GM12891 (cell line): ENCODE measurements around the gene BCL2L12.
A peak's percentile ranks its signal among the peaks of the same experiment; 100 is the strongest.

ENCODE experiments used
- DNase-seq: peaks from one replicate; pipeline ENCODE4 v3.0.0; 2011; ENCODE audit warnings: low spot score; ENCODE audit not compliant: insufficient read length
- FAIRE-seq: peaks from 2 replicates; lab custom pipeline; 2011; peaks lifted over from hg19 to GRCh38; lab: Jason Lieb, UNC
- PAX5 ChIP-seq: IDR thresholded peaks from 2 replicates; pipeline ENCODE4 v1.6.1; 2011; ENCODE audit warnings: low read length, moderate library complexity, mild to moderate bottlenecking; ENCODE audit not compliant: insufficient read depth, severe bottlenecking
- POLR2A ChIP-seq: IDR thresholded peaks from 2 replicates; pipeline ENCODE4 v1.6.1; 2011; ENCODE audit warnings: low read depth, low read length, control low read depth
- POLR2AphosphoS5 ChIP-seq: IDR thresholded peaks from 2 replicates; pipeline ENCODE4 v1.6.1; 2011; ENCODE audit warnings: low read depth, low read length, control low read depth
- POU2F2 ChIP-seq: IDR thresholded peaks from 2 replicates; pipeline ENCODE4 v1.6.1; 2011; ENCODE audit warnings: low read depth, mild to moderate bottlenecking, control low read depth, low read length, moderate library complexity
- SPI1 ChIP-seq: IDR thresholded peaks from 2 replicates; pipeline ENCODE4 v1.6.1; 2011; ENCODE audit warnings: low read depth, low read length, control low read depth
- TAF1 ChIP-seq: IDR thresholded peaks from 2 replicates; pipeline ENCODE4 v1.6.1; 2011; ENCODE audit warnings: low read depth, low read length, control low read depth

BCL2L12 gene

GRCh38 chr19:49677901-49678674, 12.4 kb downstream of the BCL2L12 start:
- TF ChIP-seq POU2F2 (no peak), POLR2AphosphoS5 (no peak), SPI1 (no peak)
- FAIRE-seq (peak; percentile 64), DNase-seq (no peak)

GRCh38 chr19:49678985-49679770, 13.4 kb downstream of the BCL2L12 start:
- DNase-seq (no peak), FAIRE-seq (no peak)
- no peak for TF ChIP-seq SPI1
- no peak for TF ChIP-seq POLR2A
- TF ChIP-seq POLR2AphosphoS5: no peak
- TF ChIP-seq TAF1: no peak
- no peak for TF ChIP-seq PAX5
- TF ChIP-seq POU2F2: no peak

- TF ChIP-seq POLR2AphosphoS5 (no peak), SPI1 (no peak), POLR2A (no peak), POU2F2 (no peak), PAX5 (no peak), TAF1 (no peak)
- DNase-seq (no peak), FAIRE-seq (no peak)
Measured at GRCh38 chr19:49679771-49680413, 14.2 kb downstream of the BCL2L12 start.

GRCh38 chr19:49680421-49681351, 15.0 kb downstream of the BCL2L12 start:
- FAIRE-seq: peak; percentile 96
- peak; percentile 90 for DNase-seq
- TF ChIP-seq SPI1 (no peak), PAX5 (no peak), POLR2A (no peak), POLR2AphosphoS5 (no peak), TAF1 (no peak), POU2F2 (no peak)

- FAIRE-seq (no peak), DNase-seq (no peak)
- TF ChIP-seq SPI1: no peak
- no peak for TF ChIP-seq TAF1
- TF ChIP-seq POU2F2: no peak
- no peak for TF ChIP-seq POLR2A
- no peak for TF ChIP-seq PAX5
- no peak for TF ChIP-seq POLR2AphosphoS5
Measured at GRCh38 chr19:49681830-49682229, 16.1 kb downstream of the BCL2L12 start.

GRCh38 chr19:49682274-49682673, 16.5 kb downstream of the BCL2L12 start:
- no peak for TF ChIP-seq PAX5
- TF ChIP-seq POU2F2: no peak
- no peak for TF ChIP-seq POLR2AphosphoS5
- no peak for DNase-seq
- no peak for FAIRE-seq

GRCh38 chr19:49683814-49684250, 18.1 kb downstream of the BCL2L12 start:
- DNase-seq (no peak), FAIRE-seq (no peak)
- TF ChIP-seq POLR2A: no peak
- TF ChIP-seq SPI1: no peak
- 0 out of 2 replicates have a peak, but pooled peaks have one; percentile 39 for TF ChIP-seq POU2F2
- TF ChIP-seq POLR2AphosphoS5: peak; percentile 29; the same call in 1 of the 2 replicates

- FAIRE-seq (peak; percentile 67), DNase-seq (no peak)
- TF ChIP-seq PAX5 (no peak), SPI1 (no peak), POLR2AphosphoS5 (peak; percentile 66; the same call in 1 of the 2 replicates), TAF1 (no peak), POU2F2 (no peak), POLR2A (peak; percentile 66)
Measured at GRCh38 chr19:49684251-49684982, 18.7 kb downstream of the BCL2L12 start.
